GM23338 (cell line): ENCODE data around the gene CNIH3. TPM values are rescaled to one million over a fixed set of nuclear protein-coding genes. Genes with fewer than 3 reads are reported as not detected.

Experiments
- ATAC-seq: fragments of 200-7000 bp; cut with Tn5 transposase; 3 replicates; pipeline ENCODE4 v1.9.1; 2020
- DNase-seq: peaks from one replicate; pipeline ENCODE4 v3.0.0-alpha.2; 2015; ENCODE audit warnings: low spot score
- H2AFZ ChIP-seq: fragments of 200-600 bp; sonication (generic); 2 replicates; pipeline ENCODE4 v1.8.0; 2016; ENCODE audit warnings: antibody characterized with exemption, mild to moderate bottlenecking, moderate library complexity
- H3F3A ChIP-seq: fragments of 200-600 bp; sonication (generic); replicated peaks from 2 replicates; pipeline ENCODE4 v1.8.0; 2017; ENCODE audit warnings: antibody characterized with exemption, mixed run types, low read depth
- H3K27ac ChIP-seq: fragments of 200-600 bp; sonication (generic); 2 replicates; pipeline ENCODE4 v1.6.1; 2016; ENCODE audit warnings: low read depth
- H3K27me3 ChIP-seq: fragments of 200-600 bp; sonication (generic); 2 replicates; pipeline ENCODE4 v1.8.0; 2016; ENCODE audit warnings: mild to moderate bottlenecking, mixed run types, moderate library complexity; ENCODE audit not compliant: insufficient read depth
- H3K36me3 ChIP-seq: fragments of 200-600 bp; sonication (generic); 2 replicates; pipeline ENCODE4 v1.8.0; 2016; ENCODE audit warnings: mild to moderate bottlenecking; ENCODE audit not compliant: insufficient read depth
- H3K4me1 ChIP-seq: fragments of 200-600 bp; sonication (generic); 2 replicates; pipeline ENCODE4 v1.8.0; 2016; ENCODE audit warnings: mild to moderate bottlenecking, moderate library complexity; ENCODE audit not compliant: insufficient read depth
- H3K4me2 ChIP-seq: fragments of 200-600 bp; sonication (generic); 2 replicates; pipeline ENCODE4 v1.7.1; 2017; ENCODE audit warnings: mixed run types
- H3K4me3 ChIP-seq: fragments of 200-600 bp; sonication (generic); 2 replicates; pipeline ENCODE4 v1.6.1; 2016; ENCODE audit warnings: mixed run types
- H3K79me2 ChIP-seq: fragments of 200-600 bp; sonication (generic); replicated peaks from 2 replicates; pipeline ENCODE4 v1.8.0; 2017; ENCODE audit warnings: mild to moderate bottlenecking; ENCODE audit not compliant: insufficient read depth
- H3K9me2 ChIP-seq: fragments of 200-600 bp; sonication (generic); 2 replicates; pipeline ENCODE4 v1.8.0; 2017; ENCODE audit not compliant: insufficient read depth
- H4K20me1 ChIP-seq: fragments of 200-600 bp; sonication (generic); replicated peaks from 2 replicates; pipeline ENCODE4 v1.8.0; 2017; ENCODE audit warnings: mild to moderate bottlenecking; ENCODE audit not compliant: insufficient read depth
- H3K27ac Mint-ChIP-seq: 2 replicates; pipeline ENCODE4 v1.8.0; 2020; ENCODE audit warnings: inconsistent platforms, mild to moderate bottlenecking, moderate library complexity, mixed read lengths
- H3K27me3 Mint-ChIP-seq: 3 replicates; pipeline ENCODE4 v1.8.0; 2022; ENCODE audit warnings: low read depth, mild to moderate bottlenecking, moderate library complexity, mixed read lengths, inconsistent platforms; ENCODE audit not compliant: insufficient read depth, poor library complexity
- H3K36me3 Mint-ChIP-seq: 3 replicates; pipeline ENCODE4 v1.8.0; 2021; ENCODE audit warnings: low read depth, mild to moderate bottlenecking, inconsistent platforms, moderate library complexity, mixed read lengths
- H3K4me1 Mint-ChIP-seq: 3 replicates; pipeline ENCODE4 v1.8.0; 2020; ENCODE audit warnings: mild to moderate bottlenecking, inconsistent platforms, mixed read lengths
- H3K4me3 Mint-ChIP-seq: 3 replicates; pipeline ENCODE4 v1.8.0; 2021; ENCODE audit warnings: moderate library complexity, mild to moderate bottlenecking, inconsistent platforms, mixed read lengths
- H3K9me3 Mint-ChIP-seq: 3 replicates; pipeline ENCODE4 v1.8.0; 2020; ENCODE audit warnings: moderate library complexity, mild to moderate bottlenecking, inconsistent platforms, mixed read lengths
- CREB1 ChIP-seq: fragments of 250-450 bp; sonication (Bioruptor Pico); IDR thresholded peaks from 2 replicates; pipeline ENCODE4 v1.5.0; 2020; ENCODE audit warnings: low read depth, mild to moderate bottlenecking, moderate library complexity
- CTCF ChIP-seq, 2 experiments: fragments of 200-600 bp in 1 of 2; sonication (generic) in 1 of 2; conservative IDR thresholded peaks; 2 replicates each; pipeline versions ENCODE4 v1.5.1 to v1.6.1; 2016 to 2017; ENCODE audit warnings: antibody characterized with exemption in 2 of 2, low read depth in 2 of 2, mild to moderate bottlenecking in 2 of 2, moderate library complexity in 1 of 2
- EZH2 ChIP-seq: fragments of 200-600 bp; sonication (generic); IDR thresholded peaks from one replicate; pipeline ENCODE4 v1.8.0; 2017; ENCODE audit warnings: antibody characterized with exemption, mild to moderate bottlenecking, low read depth; ENCODE audit not compliant: unreplicated experiment
- EZH2phosphoT487 ChIP-seq: fragments of 200-600 bp; sonication (generic); IDR thresholded peaks from one replicate; pipeline ENCODE4 v1.8.1; 2018; ENCODE audit warnings: antibody characterized with exemption; ENCODE audit not compliant: unreplicated experiment
- JUNB ChIP-seq: IDR thresholded peaks from one replicate; pipeline ENCODE4 v1.6.1; 2016; ENCODE audit warnings: antibody characterized with exemption; ENCODE audit not compliant: unreplicated experiment
- NANOG ChIP-seq: IDR thresholded peaks from 2 replicates; pipeline ENCODE4 v1.6.1; 2016; ENCODE audit warnings: antibody characterized with exemption, borderline replicate concordance
- POLR2AphosphoS5 ChIP-seq: IDR thresholded peaks from 2 replicates; pipeline ENCODE4 v1.6.1; 2016; ENCODE audit warnings: antibody characterized with exemption, low read depth
- REST ChIP-seq: IDR thresholded peaks from one replicate; pipeline ENCODE4 v1.6.1; 2018; ENCODE audit warnings: antibody characterized with exemption; ENCODE audit not compliant: unreplicated experiment
- STAT1 ChIP-seq: IDR thresholded peaks from one replicate; pipeline ENCODE4 v1.6.1; 2016; ENCODE audit warnings: antibody characterized with exemption; ENCODE audit not compliant: unreplicated experiment
- ZNF114 ChIP-seq: fragments of 250-450 bp; sonication (Bioruptor Pico); IDR thresholded peaks from 2 replicates; pipeline ENCODE4 v1.5.0; 2020; ENCODE audit warnings: mild to moderate bottlenecking, moderate library complexity
- ZNF331 ChIP-seq: fragments of 250-450 bp; sonication (Bioruptor Pico); IDR thresholded peaks from 2 replicates; pipeline ENCODE4 v1.5.0; 2020; ENCODE audit warnings: low read depth, mild to moderate bottlenecking, moderate library complexity
- ZNF462 ChIP-seq: fragments of 250-450 bp; sonication (Bioruptor Pico); IDR thresholded peaks from 2 replicates; pipeline ENCODE4 v1.5.0; 2020; ENCODE audit warnings: mild to moderate bottlenecking, moderate library complexity
- polyA plus RNA-seq: library from polyadenylated mRNA; unstranded; fragments of >200 nt; fragmentation: Nextera tagmentation; extraction: Ambion mirVana; gene quantifications from 2 replicates; pipeline ENCODE4 v1.2.1, GENCODE V29; 2016
- total RNA-seq: library from RNA; depleted of rRNA; stranded (reverse); fragments of >200 nt; shearing (Covaris generic); gene quantifications from 2 replicates; pipeline ENCODE4 v1.2.3, GENCODE V29; 2014
- TF ChIP-seq, protein P1 (sequence below): IDR thresholded peaks from 2 replicates; pipeline ENCODE4 v1.6.1; 2016; ENCODE audit warnings: antibody characterized with exemption

CNIH3 gene
- total and polyA plus RNA-seq, 2 experiments from 2014 or later = 3.6 to 5.1 TPM

DNA sequence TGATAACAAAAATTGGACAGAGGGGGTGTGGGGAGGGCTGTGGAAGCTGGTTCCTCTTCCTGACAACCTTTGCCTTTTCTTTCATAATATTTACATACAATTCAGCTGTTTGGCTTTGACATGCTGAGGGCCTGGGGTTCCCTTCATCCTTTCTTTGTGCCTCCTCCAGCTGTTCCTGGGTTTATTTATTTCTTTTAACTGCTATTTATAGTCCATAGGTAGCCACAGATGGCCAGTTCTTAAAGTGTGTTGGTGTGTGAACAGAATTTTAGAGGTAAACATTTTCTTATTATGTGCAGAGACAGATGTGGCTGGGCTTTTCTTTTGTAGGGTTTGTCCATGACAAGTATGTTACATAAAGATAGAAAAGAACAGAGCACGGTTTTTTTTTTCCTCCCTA lies 34.1 kb upstream of the CNIH3 start:
- Histone ChIP-seq H3K79me2 (no peaks in the 10 kb centered on the region), H3K27ac (no peak overlapping the region), H2AFZ (no peak overlapping the region), H3K9me2 (peaks cover 35% of the 10 kb centered on the region), H3K36me3 (no peaks in the 10 kb centered on the region), H3K4me1 (peaks cover 5% of the 10 kb centered on the region; the same call in 1 of the 2 replicates), H3K27me3 (no peaks in the 10 kb centered on the region), H3K4me3 (no peak overlapping the region), H4K20me1 (no peaks in the 10 kb centered on the region), H3K4me2 (no peak overlapping the region), H3F3A (no peaks in the 10 kb centered on the region)
- Mint-ChIP-seq H3K4me3 (no peak overlapping the region), H3K27me3 (peaks cover 6% of the 10 kb centered on the region), H3K36me3 (peaks cover 5% of the 10 kb centered on the region), H3K4me1 (peaks cover 20% of the 10 kb centered on the region), H3K9me3 (peaks cover 4% of the 10 kb centered on the region; the same call in 2 of the 3 replicates), H3K27ac (no peak overlapping the region)
- TF ChIP-seq CTCF (conservative IDR thresholded peaks at IDR 0.05; ENCODE audit: low read depth in 2 of 2) (no peak), EZH2phosphoT487 (no peak), JUNB (no peak), REST (no peak), ZNF331 (CRISPR knock-in tag) (no peak), POLR2AphosphoS5 (no peak), ZNF114 (CRISPR knock-in tag) (no peak), NANOG (no peak), STAT1 (no peak), EZH2 (no peak), CREB1 (CRISPR knock-in tag) (no peak), ZNF462 (CRISPR knock-in tag) (no peak)
- TF ChIP-seq, protein P1, sequence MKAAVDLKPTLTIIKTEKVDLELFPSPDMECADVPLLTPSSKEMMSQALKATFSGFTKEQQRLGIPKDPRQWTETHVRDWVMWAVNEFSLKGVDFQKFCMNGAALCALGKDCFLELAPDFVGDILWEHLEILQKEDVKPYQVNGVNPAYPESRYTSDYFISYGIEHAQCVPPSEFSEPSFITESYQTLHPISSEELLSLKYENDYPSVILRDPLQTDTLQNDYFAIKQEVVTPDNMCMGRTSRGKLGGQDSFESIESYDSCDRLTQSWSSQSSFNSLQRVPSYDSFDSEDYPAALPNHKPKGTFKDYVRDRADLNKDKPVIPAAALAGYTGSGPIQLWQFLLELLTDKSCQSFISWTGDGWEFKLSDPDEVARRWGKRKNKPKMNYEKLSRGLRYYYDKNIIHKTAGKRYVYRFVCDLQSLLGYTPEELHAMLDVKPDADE = no peak
- DNase-seq (no peak), ATAC-seq (no peak)
